Fibroblast of peridontal ligament (primary cell): ENCODE data around the gene ATP6V0E1.
"Not testable (repeated sequence)": the region's sequence is repeated elsewhere in the genome, so short reads cannot be mapped to it uniquely, and the experiment has no call there.

ENCODE experiments used
- DNase-seq: peaks from one replicate; pipeline ENCODE4 v3.0.0-alpha.2; 2010; ENCODE audit errors: extremely low read depth

The ATP6V0E1 gene

DNA sequence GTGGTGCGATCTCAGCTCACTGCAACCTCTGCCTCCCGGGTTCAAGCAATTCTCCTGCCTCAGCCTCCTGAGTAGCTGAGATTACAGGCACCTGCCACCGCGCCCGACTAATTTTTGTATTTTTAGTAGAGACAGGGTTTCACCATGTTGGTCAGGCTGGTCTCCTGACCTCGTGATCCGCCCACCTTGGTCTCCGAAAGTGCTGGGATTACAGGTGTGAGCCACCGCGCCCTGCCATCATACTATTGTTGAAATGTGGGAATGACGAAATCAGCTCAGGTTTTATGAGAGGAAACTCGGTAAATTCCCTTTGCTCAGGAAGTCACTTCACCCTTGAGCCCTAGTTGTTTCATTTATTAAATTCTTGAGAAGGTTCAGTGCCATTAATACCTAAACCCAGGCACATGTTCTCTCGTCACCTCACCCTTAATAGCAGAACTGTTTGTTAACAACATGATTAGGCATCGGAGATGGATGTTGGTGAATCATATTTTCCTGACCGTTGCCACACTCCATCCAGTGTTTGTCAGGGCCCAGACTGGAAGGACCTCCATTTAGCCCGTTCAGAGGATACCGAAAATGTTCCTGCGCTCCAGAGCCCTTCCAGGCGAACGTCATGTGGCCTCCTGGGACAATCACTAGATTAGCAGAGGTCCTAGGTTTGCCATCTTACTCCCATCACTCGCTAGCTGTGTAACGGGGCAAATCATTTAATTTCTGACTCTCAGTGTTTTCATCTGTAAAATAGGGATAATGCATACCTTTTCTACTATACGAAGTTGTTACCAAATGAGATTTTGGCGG lies 52.5 kb downstream of the ATP6V0E1 start:
- no peak for DNase-seq

DNA sequence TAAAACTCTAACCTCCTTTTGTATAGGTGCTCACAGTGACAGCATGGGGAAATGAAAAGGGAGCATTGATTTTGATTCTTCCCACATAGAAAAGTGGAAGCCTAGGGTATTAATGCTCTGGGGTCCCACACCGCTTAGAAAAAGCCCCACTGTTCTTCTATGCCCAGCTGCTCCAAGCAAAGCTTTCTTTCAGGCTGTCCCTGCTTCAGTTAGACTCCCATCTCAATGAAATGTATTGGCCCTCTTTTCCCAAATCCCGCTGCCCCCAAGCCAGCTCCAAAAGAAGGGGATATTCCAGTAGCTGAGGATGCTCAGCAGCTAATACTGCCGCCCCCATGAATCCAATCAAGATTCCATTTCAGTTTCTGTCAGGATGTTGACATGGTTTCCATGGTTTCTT lies 55.6 kb downstream of the ATP6V0E1 start:
- DNase-seq: no peak

DNA sequence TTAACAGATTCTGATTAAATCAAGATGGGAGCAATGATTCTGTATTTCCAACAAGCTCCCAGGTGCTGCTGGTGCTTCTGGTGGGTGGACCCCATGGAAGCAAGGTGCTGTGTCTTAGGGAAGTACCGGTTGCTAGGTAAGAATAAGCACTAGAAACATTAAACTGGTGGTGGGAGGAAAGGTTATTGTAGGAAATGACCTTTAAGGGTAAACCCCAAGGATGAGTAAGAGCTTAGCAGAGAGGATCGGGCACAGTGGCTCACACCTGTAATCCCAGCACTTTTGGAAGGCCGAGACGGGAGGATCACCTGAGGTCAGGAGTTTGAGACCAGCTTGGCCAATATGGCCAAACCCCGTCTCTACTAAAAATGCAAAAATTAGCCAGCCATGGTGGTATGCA lies 56.4 kb downstream of the ATP6V0E1 start:
- DNase-seq: no peak

DNA sequence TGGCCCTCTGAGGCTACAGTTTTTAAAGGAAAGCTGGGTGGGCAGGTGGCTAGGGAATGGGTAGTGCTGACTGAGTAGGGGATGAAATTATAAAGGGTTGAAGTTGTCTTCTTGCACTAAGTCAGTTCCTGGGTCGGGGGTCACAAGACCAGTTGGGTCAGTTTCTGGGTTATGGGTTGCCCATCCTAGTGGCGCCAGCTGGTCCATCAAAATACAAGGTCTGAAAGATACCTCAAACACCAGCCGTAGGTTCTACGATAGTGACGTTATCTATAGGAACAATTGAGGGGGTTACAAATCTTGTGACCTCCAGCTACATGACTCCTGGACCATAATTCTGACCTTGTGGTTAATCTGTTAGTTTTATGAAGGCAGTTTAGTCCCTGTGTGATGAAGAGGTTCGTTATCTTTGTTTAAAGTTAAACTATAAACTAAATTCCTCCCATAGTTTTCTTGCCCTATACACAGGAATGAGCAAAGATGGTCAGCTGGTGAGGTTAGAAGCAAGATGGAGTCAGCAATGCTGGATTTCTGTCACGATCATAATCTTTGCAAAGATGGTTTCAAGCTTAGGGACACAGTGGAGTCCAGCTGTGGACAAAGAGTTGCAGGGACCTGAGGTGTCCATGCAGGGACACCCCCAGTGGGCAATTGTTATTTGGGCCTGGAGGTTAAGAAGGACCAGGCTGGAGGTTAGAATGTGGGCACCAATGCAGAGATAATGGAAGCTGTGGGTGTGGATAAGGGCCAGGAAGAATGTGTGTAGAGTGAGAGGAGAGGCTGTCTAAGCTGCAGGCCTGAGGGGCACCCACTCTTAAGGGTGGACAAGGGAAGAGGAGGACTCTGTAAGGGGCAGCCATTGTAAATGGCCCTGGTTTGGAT lies 58.6 kb downstream of the ATP6V0E1 start:
- DNase-seq: no peak

DNA sequence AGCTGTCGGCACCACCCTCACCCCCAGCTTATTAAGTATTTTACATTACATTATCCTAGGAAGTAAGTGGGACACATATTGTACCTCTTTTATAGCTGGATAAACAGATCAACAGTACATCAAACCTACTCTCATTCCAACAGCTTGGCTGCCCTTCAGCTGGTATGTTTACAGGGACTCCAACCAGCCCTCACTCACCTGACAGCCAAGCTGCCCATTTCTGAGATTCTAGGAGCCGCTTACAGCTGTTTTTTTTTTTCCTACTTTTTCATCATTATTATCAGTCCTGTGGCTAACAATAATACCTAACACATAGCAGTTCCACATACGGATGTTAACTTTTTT lies 59.2 kb downstream of the ATP6V0E1 start:
- DNase-seq: no peak

- no peak for DNase-seq
These were observed 61.9 kb downstream of the ATP6V0E1 start for GRCh38 chr5:173045474-173045873.

GRCh38 chr5:173047096-173047837 lies 63.7 kb downstream of the ATP6V0E1 start:
- DNase-seq: not testable (repeated sequence)

GRCh38 chr5:173047838-173048105 lies 64.2 kb downstream of the ATP6V0E1 start:
- DNase-seq: no peak

- DNase-seq: no peak
These were observed 67.2 kb downstream of the ATP6V0E1 start for GRCh38 chr5:173050791-173051190.

DNA sequence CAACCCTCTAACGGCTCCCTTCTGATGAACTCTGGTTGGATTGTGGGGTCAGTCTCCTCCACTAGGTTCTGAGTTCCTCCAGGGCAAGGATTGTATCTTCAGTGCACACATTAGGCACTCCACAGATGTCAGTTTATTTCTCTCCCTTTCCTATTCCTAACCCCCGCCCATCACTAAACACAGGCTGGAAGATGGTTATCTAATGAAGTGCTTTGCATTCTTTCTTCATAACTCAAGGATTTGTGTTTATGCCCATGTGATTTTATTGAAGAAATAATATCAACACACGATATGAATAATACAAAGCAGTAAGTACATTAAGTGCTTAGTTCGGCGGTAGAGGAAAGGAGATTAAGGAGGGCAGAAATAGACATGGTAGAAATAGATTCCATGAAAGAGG lies 68.2 kb downstream of the ATP6V0E1 start:
- no peak for DNase-seq

DNA sequence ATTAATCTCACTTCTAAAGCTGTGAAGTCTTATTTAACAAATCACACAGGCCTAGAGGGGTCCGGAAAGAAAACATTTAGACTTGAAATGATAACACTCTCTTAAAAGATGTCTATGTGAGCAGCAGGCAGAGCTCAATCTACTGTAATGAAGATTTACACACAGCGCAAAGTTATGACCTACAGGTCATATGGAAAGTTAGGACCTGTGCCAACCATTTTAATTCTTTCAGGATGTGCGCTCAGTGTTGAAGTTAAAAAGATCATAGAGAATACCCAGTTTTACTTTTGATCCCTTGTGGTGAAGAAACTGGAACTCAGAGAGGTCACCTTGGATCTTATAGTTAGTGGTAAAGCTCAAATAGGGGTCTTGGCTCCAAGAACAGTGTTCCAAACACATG lies 69.5 kb downstream of the ATP6V0E1 start:
- DNase-seq: no peak

DNA sequence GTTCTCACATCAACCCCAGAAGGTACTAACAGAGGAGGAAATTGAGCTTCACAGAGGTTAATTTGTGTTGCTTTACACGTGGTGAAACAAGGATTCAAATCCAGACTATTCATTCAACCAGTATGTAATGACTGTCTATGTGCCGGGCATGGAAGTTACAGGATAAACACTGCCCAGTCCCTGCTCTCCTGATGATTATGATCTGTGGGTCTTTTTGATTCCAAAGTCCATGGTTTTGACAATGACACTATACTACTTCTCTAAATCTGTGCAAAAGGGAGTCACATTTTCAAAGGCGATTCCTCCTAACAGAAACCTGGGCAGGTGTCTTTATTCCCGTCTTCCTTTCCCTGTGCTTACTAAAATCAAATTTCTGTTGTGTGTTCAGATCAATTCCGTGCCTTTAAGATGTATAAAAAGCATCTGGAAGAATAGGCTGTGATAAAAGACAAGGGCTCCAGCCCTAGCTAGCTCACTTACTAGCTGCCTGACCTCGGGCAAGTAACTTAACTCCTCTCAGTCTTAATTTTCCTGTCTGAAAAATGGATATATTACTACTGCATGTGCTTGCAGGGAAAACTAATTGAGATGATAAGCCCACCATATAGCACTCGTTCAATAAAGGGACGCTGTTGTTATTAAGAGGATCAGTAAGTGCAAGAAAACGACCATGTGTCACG lies 71.6 kb downstream of the ATP6V0E1 start:
- DNase-seq: no peak

DNA sequence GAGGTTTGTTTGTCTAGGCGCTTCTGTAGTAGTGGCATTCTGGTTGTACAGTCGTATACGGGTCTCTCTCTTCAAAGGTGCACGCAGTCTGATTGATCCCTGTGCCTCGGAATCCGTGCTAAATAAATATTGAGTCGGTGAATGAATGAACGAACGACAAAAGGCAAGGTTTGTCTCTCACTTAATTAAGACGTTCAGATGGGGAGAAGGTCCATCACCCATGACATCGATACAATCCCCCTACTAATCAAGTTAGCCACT lies 72.1 kb downstream of the ATP6V0E1 start:
- no peak for DNase-seq

- DNase-seq: peak; percentile 93
These were observed 72.6 kb downstream of the ATP6V0E1 start, which contains the start of gene CREBRF for GRCh38 chr5:173055983-173056782. Gene CREBRF, plus strand, starts transcription at chr5:173056352. Its CDS starts 24,424 bp downstream, at chr5:173080776.

DNA sequence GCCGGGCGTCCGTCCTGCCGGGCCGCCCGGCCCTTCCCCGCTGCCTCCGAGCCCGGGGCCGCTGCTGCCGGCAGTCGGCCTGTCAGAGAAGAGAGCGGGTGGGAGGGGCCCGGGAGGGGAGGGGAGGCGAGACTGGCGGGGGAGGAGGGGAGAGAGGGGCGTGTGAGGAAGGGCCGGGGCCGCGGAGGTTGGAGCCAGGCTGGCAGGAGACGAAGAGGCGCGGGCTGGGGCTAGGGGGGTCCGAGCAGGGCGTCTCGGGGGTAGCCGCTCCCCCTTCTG lies 73.2 kb downstream of the ATP6V0E1 start:
- no peak for DNase-seq

- peak; percentile 96 for DNase-seq
These were observed 73.7 kb downstream of the ATP6V0E1 start for GRCh38 chr5:173057062-173057924.

- DNase-seq: no peak
These were observed 78.6 kb downstream of the ATP6V0E1 start for GRCh38 chr5:173062141-173062540.

GRCh38 chr5:173065155-173065554 lies 81.6 kb downstream of the ATP6V0E1 start:
- no peak for DNase-seq

GRCh38 chr5:173069671-173070070 lies 86.1 kb downstream of the ATP6V0E1 start:
- no peak for DNase-seq

DNA sequence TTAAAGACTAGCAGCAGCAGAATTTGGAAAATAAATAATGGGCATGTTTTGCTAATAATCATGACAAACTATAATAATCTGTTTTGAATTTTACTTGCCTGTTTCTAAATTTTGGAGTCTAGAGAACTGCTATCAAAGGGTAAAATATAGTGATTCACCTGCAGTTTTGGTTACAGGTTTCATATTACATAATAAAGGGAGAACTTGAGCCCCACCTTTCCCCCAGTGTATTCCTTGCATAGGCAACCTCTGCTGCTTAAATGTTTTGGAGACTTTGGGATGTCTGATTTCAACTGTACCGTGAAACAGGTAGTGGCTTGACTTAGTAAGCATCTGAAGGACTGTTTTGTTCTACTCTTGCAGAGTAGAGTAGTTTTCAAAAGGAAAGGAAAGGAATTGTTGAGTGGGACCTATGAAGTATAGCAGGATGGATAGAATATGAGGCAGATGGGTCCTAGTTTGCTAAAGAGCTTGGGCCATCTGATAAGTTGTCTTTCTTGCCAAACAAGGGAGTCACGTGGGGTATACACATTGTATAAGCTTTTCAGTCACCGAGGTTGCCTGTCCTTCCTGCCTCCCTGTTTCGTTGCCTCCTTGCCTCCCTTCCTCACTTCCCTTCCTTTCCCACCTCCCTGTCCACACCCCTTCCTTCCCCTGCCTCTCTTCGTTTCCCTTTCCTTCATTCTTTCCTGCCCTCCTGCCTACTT lies 91.7 kb downstream of the ATP6V0E1 start:
- no peak for DNase-seq
